Erythroblast (primary cell): ENCODE measurements around the gene SCN8A.
"Not testable (repeated sequence)": the region's sequence is repeated elsewhere in the genome, so short reads cannot be mapped to it uniquely, and the experiment has no call there.

Experiments
- GATA1 ChIP-seq: IDR thresholded peaks from 2 replicates; pipeline ENCODE4 v1.6.1; 2011; ENCODE audit warnings: low read depth, mild to moderate bottlenecking, control low read depth, low read length, moderate library complexity
- POLR2A ChIP-seq: IDR thresholded peaks from 2 replicates; pipeline ENCODE4 v1.6.1; 2011; ENCODE audit warnings: mild to moderate bottlenecking, low read length

GRCh38 chr12:51605896-51606295 is 14.9 kb downstream of the SCN8A start:
- TF ChIP-seq POLR2A, GATA1: not testable (repeated sequence)
